ENCODE data around the gene MAGEB10.

Gene MAGEB10

DNA sequence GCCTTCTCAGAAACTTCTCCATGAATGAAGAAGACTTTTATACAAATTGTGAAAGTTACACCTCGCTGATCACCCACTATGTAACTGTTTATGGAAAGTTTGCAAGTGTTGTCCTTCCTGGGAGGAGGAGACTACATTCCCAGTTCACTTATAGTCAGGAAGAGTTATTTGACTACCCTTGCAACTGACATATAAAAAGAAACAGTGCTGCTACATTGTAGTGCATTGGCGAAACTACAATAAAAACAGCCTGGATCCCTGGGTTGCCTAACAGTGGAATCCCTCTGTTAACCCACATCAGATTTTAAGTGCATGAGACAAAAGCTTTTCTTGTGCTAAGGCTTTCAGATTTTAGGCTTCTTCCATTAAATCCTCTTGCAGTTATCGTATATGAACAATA is 30.4 kb downstream of the MAGEB10 start:
- no peaks in the 10 kb centered on the region for H3K36me3 ChIP-seq (ENCODE audit: control insufficient read depth, insufficient read depth, low read length)
- no peaks in the 10 kb centered on the region for H3K4me1 ChIP-seq (ENCODE audit: control insufficient read depth, insufficient read depth, low read length)
- no peaks in the 10 kb centered on the region for H3K27me3 ChIP-seq (ENCODE audit: control insufficient read depth, insufficient read depth, low read length)
- no peak overlapping the region for H3K4me3 ChIP-seq (ENCODE audit: low read depth, low read length)
- H3K9me3 ChIP-seq (ENCODE audit: control insufficient read depth, insufficient read depth, low read length) = peaks cover 7% of the 10 kb centered on the region; the same call in 1 of the 2 replicates
- H3K27ac ChIP-seq (ENCODE audit: low read depth, low read length) = no peak overlapping the region
- H3K9ac ChIP-seq (ENCODE audit: low read depth, low read length) = no peak overlapping the region

DNA sequence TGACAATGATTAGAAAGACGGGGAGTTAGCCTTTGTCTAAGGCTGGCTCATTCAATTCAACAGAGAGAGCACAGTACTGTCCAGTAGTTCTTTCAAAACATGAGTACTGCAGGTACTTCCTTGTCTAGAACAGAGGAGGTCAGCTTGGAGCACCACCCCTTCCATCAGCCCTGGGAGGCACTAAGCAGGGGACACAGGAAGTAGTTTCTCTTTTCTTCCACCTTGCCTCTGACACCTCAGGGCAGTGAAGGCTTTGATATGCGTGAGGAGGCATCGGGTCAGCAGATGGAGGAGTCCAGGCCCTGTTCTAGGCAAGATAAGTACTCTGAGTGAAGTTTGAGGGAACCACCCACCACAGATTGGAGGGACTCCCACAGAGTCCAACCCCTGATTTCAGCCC is 33.1 kb downstream of the MAGEB10 start:
- H3K4me1 ChIP-seq (ENCODE audit: control insufficient read depth, insufficient read depth, low read length) = no peaks in the 10 kb centered on the region
- no peaks in the 10 kb centered on the region for H3K27me3 ChIP-seq (ENCODE audit: control insufficient read depth, insufficient read depth, low read length)
- peaks cover 7% of the 10 kb centered on the region; the same call in 1 of the 2 replicates for H3K9me3 ChIP-seq (ENCODE audit: control insufficient read depth, insufficient read depth, low read length)
- no peak overlapping the region for H3K27ac ChIP-seq (ENCODE audit: low read depth, low read length)
- H3K4me3 ChIP-seq (ENCODE audit: low read depth, low read length) = no peak overlapping the region
- no peaks in the 10 kb centered on the region for H3K36me3 ChIP-seq (ENCODE audit: control insufficient read depth, insufficient read depth, low read length)
- H3K9ac ChIP-seq (ENCODE audit: low read depth, low read length) = no peak overlapping the region

DNA sequence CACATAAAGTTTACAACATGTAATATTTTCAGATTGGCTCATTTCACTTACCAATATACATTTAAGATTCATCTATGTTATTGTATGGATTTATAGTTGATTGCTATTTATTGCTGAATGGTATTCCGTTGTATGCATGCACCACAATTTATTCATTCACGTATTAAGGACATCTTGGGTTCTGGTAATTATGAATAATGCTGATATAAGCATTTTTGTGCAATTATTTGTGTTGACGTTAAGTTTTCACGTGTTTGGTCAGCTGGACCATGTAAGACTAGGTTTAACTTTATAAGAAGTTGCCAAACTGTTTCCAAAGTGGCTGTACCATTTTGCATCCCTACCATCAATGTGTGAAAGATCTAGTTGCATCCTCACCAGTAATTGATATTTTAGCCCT is 35.1 kb downstream of the MAGEB10 start:
- Histone ChIP-seq H3K9me3 (ENCODE audit: control insufficient read depth, insufficient read depth, low read length) (peaks cover 7% of the 10 kb centered on the region; the same call in 1 of the 2 replicates), H3K4me3 (ENCODE audit: low read depth, low read length) (no peak overlapping the region), H3K27me3 (ENCODE audit: control insufficient read depth, insufficient read depth, low read length) (no peaks in the 10 kb centered on the region), H3K27ac (ENCODE audit: low read depth, low read length) (no peak overlapping the region), H3K9ac (ENCODE audit: low read depth, low read length) (no peak overlapping the region), H3K36me3 (ENCODE audit: control insufficient read depth, insufficient read depth, low read length) (no peaks in the 10 kb centered on the region), H3K4me1 (ENCODE audit: control insufficient read depth, insufficient read depth, low read length) (no peaks in the 10 kb centered on the region)

DNA sequence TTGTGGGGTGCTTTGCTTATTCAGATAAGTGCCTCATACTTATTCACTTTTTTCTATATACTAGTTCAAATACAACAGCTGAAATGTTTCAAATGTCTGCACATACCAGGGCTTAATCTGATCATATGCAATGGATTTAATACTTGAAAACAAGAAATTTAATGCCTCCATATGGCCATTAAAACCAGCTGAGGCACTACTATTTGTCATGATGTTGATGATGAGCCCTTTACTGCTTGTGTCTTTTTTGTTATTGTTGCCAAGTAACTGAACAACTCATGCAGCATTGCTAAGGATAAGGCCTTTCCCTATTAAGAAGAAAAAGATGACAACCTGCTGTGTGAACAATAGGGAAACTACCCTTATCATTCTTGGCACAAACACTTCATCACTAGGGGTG is 52.5 kb downstream of the MAGEB10 start:
- Histone ChIP-seq H3K9ac (ENCODE audit: low read depth, low read length) (no peak overlapping the region), H3K36me3 (ENCODE audit: control insufficient read depth, insufficient read depth, low read length) (no peaks in the 10 kb centered on the region), H3K9me3 (ENCODE audit: control insufficient read depth, insufficient read depth, low read length) (peaks cover 8% of the 10 kb centered on the region; the same call in 1 of the 2 replicates), H3K4me1 (ENCODE audit: control insufficient read depth, insufficient read depth, low read length) (peaks cover 8% of the 10 kb centered on the region; the same call in 1 of the 2 replicates), H3K27ac (ENCODE audit: low read depth, low read length) (no peak overlapping the region), H3K4me3 (ENCODE audit: low read depth, low read length) (no peak overlapping the region), H3K27me3 (ENCODE audit: control insufficient read depth, insufficient read depth, low read length) (peaks cover 35% of the 10 kb centered on the region)

DNA sequence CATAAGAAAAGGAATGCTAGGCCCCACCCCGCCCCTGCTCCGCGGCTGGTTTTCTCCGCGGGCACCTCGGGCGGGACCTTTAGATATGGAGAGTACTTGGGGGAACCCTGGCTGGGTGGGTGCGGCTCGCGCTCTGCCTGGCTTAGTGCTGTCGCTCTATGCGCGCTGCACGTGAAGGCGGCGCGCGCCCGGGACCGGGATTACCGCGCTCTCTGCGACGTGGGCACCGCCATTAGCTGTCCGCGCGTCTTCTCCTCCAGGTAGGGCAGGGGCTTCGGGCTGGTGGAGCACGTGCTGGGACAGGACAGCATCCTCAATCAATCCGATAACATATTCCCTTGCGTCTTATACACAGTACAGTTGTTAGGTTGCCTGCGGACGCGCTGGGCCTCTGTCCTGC is 56.0 kb downstream of the MAGEB10 start:
- Histone ChIP-seq H3K27ac (ENCODE audit: low read depth, low read length) (no peak overlapping the region), H3K4me1 (ENCODE audit: control insufficient read depth, insufficient read depth, low read length) (peaks cover 8% of the 10 kb centered on the region; the same call in 1 of the 2 replicates), H3K36me3 (ENCODE audit: control insufficient read depth, insufficient read depth, low read length) (no peaks in the 10 kb centered on the region), H3K9ac (ENCODE audit: low read depth, low read length) (no peak overlapping the region), H3K27me3 (ENCODE audit: control insufficient read depth, insufficient read depth, low read length) (peaks cover 43% of the 10 kb centered on the region), H3K9me3 (ENCODE audit: control insufficient read depth, insufficient read depth, low read length) (0 out of 2 replicates have a peak, but pooled peaks cover 2% of the 10 kb centered on the region), H3K4me3 (ENCODE audit: low read depth, low read length) (peak overlapping the region; percentile 33)
